HCT116 (cell line): ENCODE data around the gene ABCB8. TPM values are rescaled to one million over a fixed set of nuclear protein-coding genes. Genes with fewer than 3 reads are reported as not detected.

ENCODE experiments used
- ATAC-seq: fragments of 200-7000 bp; cut with Tn5 transposase; 2 replicates; pipeline ENCODE4 v1.9.1; 2020; ENCODE audit warnings: mild to moderate bottlenecking, moderate library complexity
- BruUV-seq: library from RNA; stranded (reverse); fragments of 400-500 nt; replicated peaks from 2 replicates; lab custom pipeline; 2021; lab: Mats Ljungman, UMichigan
- CTCF ChIA-PET: fragments of 300-600 bp; sonication (Branson Sonifier 250); formaldehyde crosslinking; loops from one replicate; lab custom pipeline; 2021; ENCODE audit warnings: antibody characterized with exemption; lab: Charles Lee
- POLR2A ChIA-PET: fragments of 300-600, 350-600 bp; sonication (Branson Sonifier 250); formaldehyde crosslinking; loops from one replicate; lab custom pipeline; 2021; ENCODE audit warnings: antibody characterized with exemption; lab: Charles Lee
- RAD21 ChIA-PET, 2 experiments: fragments of 300-600 bp; sonication (Branson Sonifier 250); formaldehyde crosslinking; loops; one replicate each; lab custom pipeline; 2023; ENCODE audit warnings: low total read pairs in 2 of 2; ENCODE audit not compliant: uncharacterized antibody in 2 of 2, unreplicated experiment in 2 of 2, low non-redundant PET in 1 of 2; lab: Charles Lee
- DNase-seq: peaks from one replicate; pipeline ENCODE4 v3.0.0-alpha.2; 2010; ENCODE audit warnings: low read depth, low spot score
- H2AFZ ChIP-seq: fragments of 200-600 bp; shearing (Covaris generic), sonication (generic); 2 replicates; pipeline ENCODE4 v1.6.1; 2017; ENCODE audit warnings: low read depth, mixed run types, mixed read lengths, antibody characterized with exemption, low read length; ENCODE audit not compliant: poor library complexity, severe bottlenecking
- H3K27ac ChIP-seq: 2 replicates; pipeline ENCODE4 v1.5.1; 2012; ENCODE audit warnings: low read depth, low read length
- H3K27me3 ChIP-seq: fragments of 200-600 bp; sonication (generic); 2 replicates; pipeline ENCODE4 v1.6.1; 2016; ENCODE audit warnings: mixed run types, low read length, mixed read lengths; ENCODE audit not compliant: insufficient read depth
- H3K36me3 ChIP-seq, 2 experiments: fragments of 200-500 bp in 1 of 2; fragments of 200-600 bp in 1 of 2; sonication (Bioruptor generic) in 1 of 2; sonication (generic) in 1 of 2; 2 replicates each; pipeline versions ENCODE4 v1.5.1 to v1.6.1; 2014 to 2016; ENCODE audit warnings: low read length in 2 of 2, inconsistent platforms in 1 of 2, mixed read lengths in 1 of 2, mixed run types in 1 of 2; ENCODE audit not compliant: insufficient read depth in 2 of 2, control insufficient read depth in 1 of 2
- H3K4me1 ChIP-seq, 2 experiments: fragments of 200-600 bp in 1 of 2; sonication (generic) in 1 of 2; 2 replicates each; pipeline versions ENCODE4 v1.5.1 to v1.6.1; 2012 to 2017; ENCODE audit warnings: low read length in 2 of 2, inconsistent platforms in 1 of 2, mild to moderate bottlenecking in 1 of 2, mixed read lengths in 1 of 2, mixed run types in 1 of 2, moderate library complexity in 1 of 2; ENCODE audit not compliant: insufficient read depth in 2 of 2, control insufficient read depth in 1 of 2
- H3K4me2 ChIP-seq: fragments of 200-600 bp; sonication (generic); 2 replicates; pipeline ENCODE4 v1.6.1; 2017; ENCODE audit warnings: mixed run types, low read length, mixed read lengths
- H3K4me3 ChIP-seq, 2 experiments: fragments of 200-600 bp in 1 of 2; sonication (generic) in 1 of 2; replicated peaks in 1 of 2; 2 replicates each; pipeline ENCODE4 v1.5.1; 2011 to 2016; ENCODE audit warnings: low read length in 2 of 2, control low read depth in 1 of 2, low read depth in 1 of 2, mild to moderate bottlenecking in 1 of 2, mixed read lengths in 1 of 2, mixed run types in 1 of 2
- H3K79me2 ChIP-seq: fragments of 200-600 bp; sonication (generic); 2 replicates; pipeline ENCODE4 v1.6.1; 2017; ENCODE audit warnings: mild to moderate bottlenecking, mixed run types, low read length, moderate library complexity, mixed read lengths; ENCODE audit not compliant: insufficient read depth
- H3K9ac ChIP-seq: fragments of 200-600 bp; sonication (generic); 2 replicates; pipeline ENCODE4 v1.6.1; 2016; ENCODE audit warnings: low read length, mixed read lengths
- H3K9me2 ChIP-seq: fragments of 200-600 bp; sonication (generic), shearing (Covaris generic); 2 replicates; pipeline ENCODE4 v1.6.1; 2017; ENCODE audit warnings: mixed run types, mild to moderate bottlenecking, moderate library complexity; ENCODE audit not compliant: insufficient read depth
- H3K9me3 ChIP-seq, 2 experiments: fragments of 200-500 bp in 1 of 2; fragments of 200-600 bp in 1 of 2; sonication (Bioruptor generic) in 1 of 2; sonication (generic) in 1 of 2; 2 replicates each; pipeline ENCODE4 v1.6.1; 2014 to 2017; ENCODE audit warnings: low read length in 2 of 2, mixed read lengths in 2 of 2, inconsistent platforms in 1 of 2, low read depth in 1 of 2, mild to moderate bottlenecking in 1 of 2, mixed run types in 1 of 2, moderate library complexity in 1 of 2; ENCODE audit not compliant: control insufficient read depth in 1 of 2, insufficient read depth in 1 of 2
- H4K20me1 ChIP-seq: fragments of 200-600 bp; sonication (generic), shearing (Covaris generic); 2 replicates; pipeline ENCODE4 v1.6.1; 2017; ENCODE audit warnings: mixed run types, mild to moderate bottlenecking, moderate library complexity; ENCODE audit not compliant: insufficient read depth
- ATF3 ChIP-seq: IDR thresholded peaks from 2 replicates; pipeline ENCODE4 v1.6.1; 2012
- EGR1 ChIP-seq: IDR thresholded peaks from 2 replicates; pipeline ENCODE4 v1.6.1; 2012; ENCODE audit warnings: low read depth
- EZH2phosphoT487 ChIP-seq: fragments of 200-600 bp; IDR thresholded peaks from 2 replicates; pipeline ENCODE4 v1.6.1; 2018; ENCODE audit warnings: antibody characterized with exemption, borderline replicate concordance
- FOSL1 ChIP-seq: IDR thresholded peaks from 2 replicates; pipeline ENCODE4 v1.6.1; 2012; ENCODE audit warnings: low read depth
- MAX ChIP-seq: IDR thresholded peaks from 2 replicates; pipeline ENCODE4 v1.6.1; 2012
- POLR2A ChIP-seq: IDR thresholded peaks from 2 replicates; pipeline ENCODE4 v1.7.0; 2011; ENCODE audit warnings: borderline replicate concordance; ENCODE audit not compliant: insufficient read depth, insufficient read length; ENCODE audit errors: extremely low read depth
- RAD21 ChIP-seq: IDR thresholded peaks from 2 replicates; pipeline ENCODE4 v1.6.1; 2012; ENCODE audit warnings: low read depth, mild to moderate bottlenecking
- SIN3A ChIP-seq: IDR thresholded peaks from 2 replicates; pipeline ENCODE4 v1.6.1; 2012; ENCODE audit warnings: low read depth
- SP1 ChIP-seq: IDR thresholded peaks from 2 replicates; pipeline ENCODE4 v1.6.1; 2012; ENCODE audit warnings: low read depth
- SRF ChIP-seq: IDR thresholded peaks from 2 replicates; pipeline ENCODE4 v1.6.1; 2012; ENCODE audit warnings: low read depth
- TCF7L2 ChIP-seq: IDR thresholded peaks from 2 replicates; pipeline ENCODE4 v1.7.0; 2011; ENCODE audit warnings: borderline replicate concordance, inconsistent platforms; ENCODE audit not compliant: insufficient read depth, insufficient read length; ENCODE audit errors: extremely low read depth
- ZNF274 ChIP-seq: fragments of 200-500 bp; sonication (Bioruptor generic); IDR thresholded peaks from 2 replicates; pipeline ENCODE4 v1.6.1; 2014; ENCODE audit warnings: mild to moderate bottlenecking, low read depth, low read length, inconsistent platforms
- intact Hi-C: fragments of 100-400 bp; cut with micrococcal nuclease; formaldehyde crosslinking; loops from 2 replicates; pipeline ENCODE4 v1.10.0; 2022
- total RNA-seq: library from RNA; stranded (reverse); gene quantifications from one replicate; pipeline ENCODE4 v1.2.1, GENCODE V29; 2021; ENCODE audit not compliant: unreplicated experiment

ABCB8 gene
- total RNA-seq, 1 experiment from 2014 or later, result 55.2 TPM

GRCh38 chr7:151083824-151084160 lies 55.5 kb downstream of the ABCB8 start (continued):
- TF ChIP-seq MAX (no peak), TCF7L2 (no peak), SRF (no peak), SIN3A (no peak), EGR1 (no peak), POLR2A (no peak), EZH2phosphoT487 (no peak), ZNF274 (no peak)

GRCh38 chr7:151085329-151085690 lies 57.1 kb downstream of the ABCB8 start:
- H3K27ac ChIP-seq, result peak overlapping the region; percentile 90

More at GRCh38 chr7:151085329-151085690, 57.1 kb downstream of the ABCB8 start:
- peak overlapping the region; percentile 59 for H3K9ac ChIP-seq
- H3K36me3 ChIP-seq, result peaks cover 0 to 10% of the 10 kb centered on the region in 2 experiments; a peak in 1 of 4 replicates
- H3K79me2 ChIP-seq, result peaks cover 58% of the 10 kb centered on the region
- no peaks in the 10 kb centered on the region for H3K9me3 ChIP-seq
- H3K27me3 ChIP-seq, result no peaks in the 10 kb centered on the region
- ChIA-PET CTCF (interaction anchor here (0.8 to 1.6 kb wide), 4 partner anchors 24 to 67 kb away, joined by 3 to 5 read pairs (median 4); no protein-coding TSS in a partner anchor), POLR2A (interaction anchor here (0.7 to 1.6 kb wide), 4 partner anchors 8 to 31 kb away, joined by 4 to 9 read pairs (median 6); no protein-coding TSS in a partner anchor), RAD21 (interaction anchor here in 1 of 2 experiments (0.9 to 1.0 kb wide), 2 partner anchors 26 to 57 kb away, joined by 3 read pairs; partner anchors contain the start of gene ABCB8)
- ATAC-seq (no peak), DNase-seq (no peak)
- intact Hi-C loops, result no loop called here
- no peaks in the 10 kb centered on the region for H3K9me2 ChIP-seq
- H4K20me1 ChIP-seq, result no peaks in the 10 kb centered on the region
- peak overlapping the region; percentile 57 to 90 for H3K4me3 ChIP-seq
- peak overlapping the region; percentile 87 for H3K4me2 ChIP-seq
- no peak for TF ChIP-seq SRF
- TF ChIP-seq EZH2phosphoT487, result no peak
- TF ChIP-seq RAD21, result no peak
- TF ChIP-seq SP1, result no peak
- no peak for TF ChIP-seq FOSL1
- TF ChIP-seq ATF3, result no peak
- no TSS peak for BruUV-seq
- H2AFZ ChIP-seq, result no peak overlapping the region
- H3K4me1 ChIP-seq, result peaks cover 30 to 54% of the 10 kb centered on the region in 2 experiments
